GM18520 (cell line): ENCODE measurements around the gene TMC8.
"Not testable (repeated sequence)": the region's sequence is repeated elsewhere in the genome, so short reads cannot be mapped to it uniquely, and the experiment has no call there.

Experiments
- ATAC-seq: cut with Tn5 transposase; IDR thresholded peaks from one replicate; pipeline ENCODE4 v1.9.1; 2021; ENCODE audit not compliant: unreplicated experiment

The TMC8 gene

GRCh38 chr17:78130437-78131101, at the start of gene TMC8:
Gene TMC8, plus strand, starts transcription at chr17:78130771. Its CDS starts 818 bp downstream, at chr17:78131589.
- ATAC-seq: no peak

DNA sequence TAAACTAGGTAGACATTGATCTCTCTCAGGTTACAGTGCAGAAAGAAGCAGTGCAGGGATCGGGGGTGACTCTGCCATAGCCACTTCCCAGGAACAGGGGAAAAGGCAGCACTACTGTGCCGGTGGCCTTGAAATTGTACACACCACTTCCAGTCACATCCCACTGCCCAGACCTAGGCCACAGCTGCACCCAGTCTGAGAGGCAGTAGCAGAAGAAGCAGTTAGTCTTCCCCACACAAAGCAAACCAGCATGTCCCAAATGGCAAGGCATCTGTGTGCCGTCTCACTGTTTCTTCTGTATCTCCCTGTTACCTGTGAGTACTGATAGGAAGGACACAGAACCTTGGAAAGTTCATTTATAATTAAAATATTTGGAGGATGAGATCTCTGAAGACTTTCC, 49.0 kb upstream of the TMC8 start:
- no peak for ATAC-seq

DNA sequence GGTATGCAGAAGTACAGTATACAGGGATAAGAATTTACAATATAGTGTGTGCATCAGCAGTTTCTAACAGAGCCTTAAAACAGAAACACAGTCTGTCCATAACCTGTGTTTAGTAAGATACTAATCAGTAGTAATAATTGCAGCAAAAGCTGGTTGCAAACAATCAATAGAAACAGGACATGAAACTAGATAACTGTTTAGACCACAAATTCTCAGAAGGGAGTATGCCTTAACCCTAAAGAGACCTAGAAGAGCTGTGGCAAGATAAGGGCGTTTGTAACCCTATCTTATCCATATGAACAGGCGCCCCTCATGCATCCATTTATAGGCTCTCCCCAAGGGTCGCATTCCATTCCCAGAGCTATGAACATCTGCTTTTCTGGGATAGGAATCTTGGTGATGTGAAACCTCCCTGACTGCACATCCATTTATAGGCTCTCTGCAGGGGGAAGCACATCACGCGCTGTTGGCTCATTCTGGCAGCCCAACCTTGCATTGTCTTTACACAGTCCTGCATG, 48.2 kb upstream of the TMC8 start:
- ATAC-seq: not testable (repeated sequence)

- ATAC-seq: no peak
Measured at GRCh38 chr17:78082988-78083387, 47.6 kb upstream of the TMC8 start.

- no peak for ATAC-seq
Measured at GRCh38 chr17:78086740-78087139, 43.8 kb upstream of the TMC8 start.

DNA sequence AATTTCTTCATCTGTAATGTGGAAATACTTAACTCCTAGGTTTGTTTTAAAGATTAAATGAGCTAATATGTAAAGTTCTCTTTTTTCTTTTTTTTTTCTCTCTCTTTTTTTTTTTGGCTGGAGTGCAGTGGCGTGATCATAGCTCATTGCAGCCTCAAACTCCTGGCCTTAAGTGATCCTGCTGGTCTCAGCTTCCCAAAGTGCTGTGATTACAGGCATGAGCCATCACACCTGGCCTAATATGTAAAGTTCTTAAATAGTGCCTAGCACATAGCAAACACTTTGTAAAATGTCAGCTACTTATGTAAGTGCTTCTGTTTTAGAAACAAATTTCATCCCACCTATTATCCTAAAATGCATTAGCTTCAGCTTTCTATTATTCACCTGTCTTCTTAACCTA, 42.0 kb upstream of the TMC8 start:
- ATAC-seq: no peak

DNA sequence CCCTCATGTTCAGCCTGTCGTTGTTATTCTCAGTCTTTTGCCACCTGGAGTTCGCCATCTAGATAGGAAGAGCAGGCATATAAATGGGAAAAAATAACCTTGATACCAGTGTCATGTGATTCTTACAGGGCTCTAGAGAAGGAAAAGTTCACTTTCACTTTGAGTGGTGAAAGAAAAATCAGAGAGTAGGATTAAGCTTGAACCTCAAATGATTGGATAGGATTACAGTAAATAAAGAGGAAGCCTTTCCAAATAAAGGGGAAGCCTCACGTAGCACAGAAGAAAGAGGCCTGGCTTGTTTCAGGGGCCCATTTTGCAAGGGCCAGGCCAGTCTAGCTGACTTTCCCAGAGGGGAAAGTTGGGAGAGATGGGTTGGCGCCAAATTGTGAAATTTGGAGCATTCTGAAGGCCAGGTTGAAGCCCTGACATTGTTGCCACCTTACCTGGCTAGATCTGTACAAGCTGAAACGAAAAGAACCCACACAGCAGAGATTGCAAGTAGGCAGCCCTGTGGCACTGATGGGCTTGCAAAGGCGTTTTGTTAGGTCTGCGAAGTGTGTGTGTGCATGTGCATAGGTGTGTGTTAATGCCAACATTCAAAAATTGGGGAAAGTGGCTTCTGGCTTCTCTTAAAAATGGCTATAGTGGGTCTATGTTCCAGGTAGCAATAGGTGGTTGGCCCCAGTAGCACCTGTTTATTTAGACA, 40.8 kb upstream of the TMC8 start:
- ATAC-seq: no peak

GRCh38 chr17:78092794-78093324, 37.7 kb upstream of the TMC8 start:
- no peak for ATAC-seq

DNA sequence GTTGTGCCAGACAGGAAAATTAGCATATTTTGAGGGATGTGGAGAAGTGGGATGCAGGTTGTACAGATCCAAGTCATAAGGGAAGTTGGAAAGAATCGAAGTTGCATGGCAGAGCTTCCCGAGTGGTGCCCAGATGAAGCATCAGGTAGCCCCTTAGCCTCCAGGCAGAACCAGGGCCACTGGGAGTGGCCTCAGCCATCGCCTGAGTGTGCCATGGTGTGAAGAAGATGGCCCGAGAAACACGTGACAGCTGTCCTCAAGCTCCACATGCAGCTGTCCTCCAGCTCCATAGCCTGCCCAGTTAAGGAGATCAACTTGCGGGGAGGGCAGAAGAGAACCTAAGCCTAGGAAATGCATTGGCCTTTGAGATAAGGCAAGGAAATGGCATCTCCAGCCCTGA, 35.5 kb upstream of the TMC8 start:
- ATAC-seq: no peak

DNA sequence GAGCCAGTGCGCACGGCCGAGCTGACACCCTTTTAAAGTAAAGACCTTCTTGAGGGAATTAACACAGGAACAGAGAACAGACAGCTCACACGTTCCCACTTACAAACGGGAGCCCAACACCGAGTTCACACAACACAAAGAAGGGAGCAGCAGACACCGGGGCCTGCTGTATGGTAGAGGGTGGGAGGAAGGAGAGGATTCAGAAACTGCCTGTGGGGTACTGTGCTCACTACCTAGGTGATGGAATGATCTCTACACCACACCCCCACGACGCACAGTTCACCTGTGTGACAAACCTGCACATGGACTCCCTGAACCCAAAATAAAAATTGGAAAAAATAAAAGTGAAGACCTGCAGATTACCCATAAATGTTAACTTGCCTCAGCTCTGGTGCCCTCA, 34.5 kb upstream of the TMC8 start:
- ATAC-seq: no peak

DNA sequence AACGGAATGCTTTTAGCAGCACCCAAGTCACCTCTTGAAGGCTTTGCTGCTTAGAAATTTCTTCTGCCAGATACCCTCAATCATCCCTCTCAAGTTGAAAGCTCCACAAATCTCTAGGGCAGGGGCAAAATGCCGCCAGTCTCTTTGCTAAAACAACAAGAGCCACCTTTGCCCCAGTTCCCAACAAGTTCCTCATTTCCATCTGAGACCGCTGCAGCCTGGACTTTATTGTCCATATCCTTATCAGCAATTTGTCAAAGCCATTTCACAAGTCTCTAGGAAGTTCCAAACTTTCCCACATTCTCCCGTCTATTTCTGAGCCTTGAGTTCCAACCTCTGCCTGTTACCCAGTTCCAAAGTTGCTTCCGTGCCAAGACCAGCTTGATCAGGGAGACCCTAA, 29.5 kb upstream of the TMC8 start:
- no peak for ATAC-seq

DNA sequence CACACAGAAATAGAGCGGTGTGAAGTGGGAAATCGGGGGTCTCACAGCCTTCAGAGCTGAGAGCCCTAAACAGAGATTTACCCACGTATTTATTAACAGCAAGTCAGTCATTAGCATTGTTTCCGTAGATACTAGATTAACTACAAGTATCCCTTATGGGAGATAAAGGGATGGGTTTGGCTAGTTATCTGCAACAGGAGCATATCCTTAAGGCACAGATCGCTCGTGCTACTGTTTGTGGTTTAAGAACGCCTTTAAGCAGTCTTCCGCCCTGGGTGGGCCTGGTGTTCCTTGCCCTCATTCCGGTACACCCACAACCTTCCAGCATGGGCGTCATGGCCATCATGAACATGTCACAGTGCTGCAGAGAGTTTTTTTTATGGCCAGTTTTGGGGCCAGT, 29.0 kb upstream of the TMC8 start:
- no peak for ATAC-seq

DNA sequence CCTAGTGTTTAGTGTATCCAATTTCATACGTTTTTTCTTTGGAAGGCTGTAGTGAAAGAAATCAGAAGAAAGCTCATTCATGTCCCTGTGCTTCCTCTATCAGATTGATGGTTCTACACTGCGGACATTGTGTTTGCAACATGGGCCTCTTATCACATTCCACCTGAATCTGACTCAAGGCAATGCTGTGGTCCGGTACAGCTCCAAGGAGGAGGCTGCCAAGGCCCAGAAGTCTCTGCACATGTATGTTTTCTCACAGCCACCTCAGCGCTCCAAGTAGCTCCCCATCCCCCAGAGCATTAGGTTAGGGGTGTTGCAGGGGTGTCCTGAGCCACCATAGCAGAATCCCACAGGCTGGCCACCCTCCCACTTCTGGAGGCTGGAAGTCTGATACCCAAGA, 27.3 kb upstream of the TMC8 start:
- ATAC-seq: no peak

DNA sequence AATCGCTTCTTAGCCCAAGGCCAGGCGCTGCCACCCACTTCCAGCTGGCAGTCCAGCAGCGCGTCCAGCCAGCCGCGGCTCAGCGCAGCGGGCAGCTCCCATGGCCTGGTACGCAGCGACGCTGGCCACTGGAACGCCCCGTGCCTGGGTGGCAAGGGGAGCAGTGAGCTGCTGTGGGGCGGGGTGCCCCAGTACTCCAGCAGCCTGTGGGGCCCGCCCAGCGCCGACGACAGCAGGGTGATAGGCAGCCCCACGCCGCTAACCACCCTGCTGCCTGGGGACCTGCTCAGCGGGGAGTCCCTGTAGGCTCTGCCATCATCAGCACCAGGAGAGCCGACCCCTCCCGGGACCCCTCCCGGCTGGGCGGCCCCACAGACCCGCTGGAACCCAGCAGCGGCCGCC, 26.0 kb upstream of the TMC8 start:
- ATAC-seq: no peak

DNA sequence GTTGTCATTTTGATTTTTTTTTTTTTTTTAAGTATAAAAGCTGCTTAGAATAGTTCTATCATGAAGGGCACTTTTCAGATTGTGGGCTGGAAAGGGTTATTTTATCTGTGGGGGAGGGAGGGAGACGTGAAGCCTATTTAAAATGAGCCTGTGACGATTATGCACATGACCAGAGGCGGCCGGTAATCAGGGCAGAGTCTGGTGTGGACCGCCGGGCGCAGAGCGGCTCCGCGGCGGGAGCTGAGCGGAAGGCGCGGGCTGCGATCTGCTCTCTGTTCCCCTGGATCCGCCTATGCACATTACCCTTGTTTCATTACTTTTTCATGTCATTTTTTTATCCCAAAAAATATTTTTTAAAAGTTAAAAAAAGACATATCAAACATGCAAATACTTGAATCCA, 25.5 kb upstream of the TMC8 start:
- ATAC-seq: no peak

DNA sequence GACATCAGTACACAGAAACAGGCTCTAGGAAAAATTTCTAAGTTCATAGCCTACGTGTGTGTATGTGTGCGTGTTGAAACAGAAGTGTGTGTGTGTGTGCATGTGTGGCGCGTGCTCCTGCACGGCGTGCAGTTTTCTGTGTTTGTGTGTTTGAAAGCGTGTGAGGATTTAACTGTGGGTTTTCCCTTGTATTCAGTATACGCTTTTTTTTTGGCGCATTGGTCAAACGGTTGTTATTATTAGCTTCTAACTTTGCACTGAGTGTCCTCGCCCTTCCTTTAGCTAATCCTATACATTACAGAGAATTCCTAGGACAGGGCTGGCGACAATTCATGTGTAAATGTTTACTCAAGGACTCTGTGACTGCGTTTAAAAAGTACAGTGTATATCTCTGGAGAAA, 25.0 kb upstream of the TMC8 start:
- no peak for ATAC-seq

- no peak for ATAC-seq
Measured at GRCh38 chr17:78106211-78106610, 24.4 kb upstream of the TMC8 start.

DNA sequence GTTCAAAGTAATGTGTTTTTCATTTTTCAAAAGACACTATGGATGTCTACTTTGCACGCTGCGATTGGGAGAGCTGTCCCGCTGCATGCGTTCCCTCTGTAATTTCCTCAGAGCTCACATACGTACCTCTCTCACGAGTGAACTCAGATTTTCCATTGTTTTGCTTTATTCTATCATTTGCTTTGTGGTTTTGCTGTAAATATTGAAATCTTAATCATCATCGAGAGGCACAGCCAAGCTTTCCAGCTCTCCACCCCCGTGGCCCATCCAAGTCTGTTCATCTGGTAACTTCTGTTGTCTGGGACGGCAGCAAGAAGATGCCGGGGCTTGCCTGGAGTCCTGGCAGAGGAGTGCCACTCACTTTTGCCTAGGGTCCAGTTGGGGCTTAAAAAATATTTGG, 23.1 kb upstream of the TMC8 start:
- no peak for ATAC-seq

GRCh38 chr17:78107976-78108725, 22.4 kb upstream of the TMC8 start:
- no peak for ATAC-seq

- no peak for ATAC-seq
Measured at GRCh38 chr17:78108726-78109488, 21.7 kb upstream of the TMC8 start.

GRCh38 chr17:78109489-78109761, 21.1 kb upstream of the TMC8 start:
- ATAC-seq: no peak
